AG08396 (cell line): Measurements from ENCODE around the gene SMC5.
A peak's percentile ranks its signal among the peaks of the same experiment; 100 is the strongest.
"Not testable (repeated sequence)": the region's sequence is repeated elsewhere in the genome, so short reads cannot be mapped to it uniquely, and the experiment has no call there.

Experiments used
- DNase-seq: peaks from one replicate; pipeline ENCODE4 v3.0.0; 2012; ENCODE audit warnings: low spot score, mixed read lengths

Gene SMC5

GRCh38 chr9:70263421-70263820, 4.6 kb downstream of the SMC5 start:
- peak; percentile 36 for DNase-seq

- DNase-seq = no peak
Measured at GRCh38 chr9:70278305-70278704, 19.5 kb downstream of the SMC5 start.

- no peak for DNase-seq
Measured at GRCh38 chr9:70283848-70284247, 25.1 kb downstream of the SMC5 start.

GRCh38 chr9:70285246-70285645, 26.5 kb downstream of the SMC5 start:
- peak; percentile 24 for DNase-seq

- no peak for DNase-seq
Measured at GRCh38 chr9:70285981-70286598, 27.3 kb downstream of the SMC5 start.

- DNase-seq = no peak
Measured at GRCh38 chr9:70290626-70291025, 31.8 kb downstream of the SMC5 start.

- no peak for DNase-seq
Measured at GRCh38 chr9:70291446-70291845, 32.7 kb downstream of the SMC5 start.

- DNase-seq = no peak
Measured at GRCh38 chr9:70292253-70292652, 33.5 kb downstream of the SMC5 start.

GRCh38 chr9:70293214-70293613, 34.4 kb downstream of the SMC5 start:
- no peak for DNase-seq

- peak; percentile 5 for DNase-seq
Measured at GRCh38 chr9:70297141-70297540, 38.4 kb downstream of the SMC5 start.

- no peak for DNase-seq
Measured at GRCh38 chr9:70298245-70298771, 39.5 kb downstream of the SMC5 start.

GRCh38 chr9:70303268-70303667, 44.5 kb downstream of the SMC5 start:
- DNase-seq = no peak

GRCh38 chr9:70304810-70305209, 46.0 kb downstream of the SMC5 start:
- DNase-seq = no peak

- peak; percentile 4 for DNase-seq
Measured at GRCh38 chr9:70315389-70315788, 56.6 kb downstream of the SMC5 start.

- no peak for DNase-seq
Measured at GRCh38 chr9:70318002-70318401, 59.2 kb downstream of the SMC5 start.

- no peak for DNase-seq
Measured at GRCh38 chr9:70322096-70322495, 63.3 kb downstream of the SMC5 start.

GRCh38 chr9:70324963-70325362, 66.2 kb downstream of the SMC5 start:
- peak; percentile 18 for DNase-seq

GRCh38 chr9:70328625-70329024, 69.8 kb downstream of the SMC5 start:
- DNase-seq = not testable (repeated sequence)

- peak; percentile 5 for DNase-seq
Measured at GRCh38 chr9:70340572-70340971, 81.8 kb downstream of the SMC5 start.

GRCh38 chr9:70347046-70347445, 88.3 kb downstream of the SMC5 start:
- no peak for DNase-seq

- DNase-seq = no peak
Measured at GRCh38 chr9:70352356-70352755, 93.6 kb downstream of the SMC5 start.

GRCh38 chr9:70352802-70353201, 94.0 kb downstream of the SMC5 start:
- DNase-seq = no peak

GRCh38 chr9:70355801-70356200, 97.0 kb downstream of the SMC5 start:
- no peak for DNase-seq

- no peak for DNase-seq
Measured at GRCh38 chr9:70362952-70363351, 104.2 kb downstream of the SMC5 start.
